HAP-1 (cell line): ENCODE data around the gene CTU2.

ENCODE experiments used
- DNase-seq, 2 experiments: peaks; one replicate each; pipeline ENCODE4 v3.0.0-alpha.2; 2016 to 2020; ENCODE audit warnings: low spot score in 2 of 2
- H3K27me3 ChIP-seq: fragments of 250-450 bp; sonication (Bioruptor Pico); 2 replicates; pipeline ENCODE4 v1.5.1; 2020; ENCODE audit warnings: low read depth, mild to moderate bottlenecking, moderate library complexity
- H3K36me3 ChIP-seq: fragments of 250-450 bp; sonication (Bioruptor Pico); replicated peaks from 2 replicates; pipeline ENCODE4 v1.5.1; 2020; ENCODE audit warnings: mild to moderate bottlenecking
- H3K4me1 ChIP-seq: fragments of 250-450 bp; sonication (Bioruptor Pico); 2 replicates; pipeline ENCODE4 v1.5.1; 2020; ENCODE audit warnings: mild to moderate bottlenecking
- H3K4me3 ChIP-seq: fragments of 250-450 bp; sonication (Bioruptor Pico); 2 replicates; pipeline ENCODE4 v1.5.1; 2020; ENCODE audit warnings: mild to moderate bottlenecking, moderate library complexity
- H3K9me3 ChIP-seq: fragments of 250-450 bp; sonication (Bioruptor Pico); 2 replicates; pipeline ENCODE4 v1.5.1; 2020; ENCODE audit warnings: mild to moderate bottlenecking, moderate library complexity
- in situ Hi-C: fragments of 300-500 bp; cut with MboI; formaldehyde crosslinking; loops from 3 replicates; pipeline ENCODE4 v1.14.3; 2020; ENCODE audit warnings: low sequenced_read_pairs, inconsistent platforms, mixed read lengths

The CTU2 gene

DNA sequence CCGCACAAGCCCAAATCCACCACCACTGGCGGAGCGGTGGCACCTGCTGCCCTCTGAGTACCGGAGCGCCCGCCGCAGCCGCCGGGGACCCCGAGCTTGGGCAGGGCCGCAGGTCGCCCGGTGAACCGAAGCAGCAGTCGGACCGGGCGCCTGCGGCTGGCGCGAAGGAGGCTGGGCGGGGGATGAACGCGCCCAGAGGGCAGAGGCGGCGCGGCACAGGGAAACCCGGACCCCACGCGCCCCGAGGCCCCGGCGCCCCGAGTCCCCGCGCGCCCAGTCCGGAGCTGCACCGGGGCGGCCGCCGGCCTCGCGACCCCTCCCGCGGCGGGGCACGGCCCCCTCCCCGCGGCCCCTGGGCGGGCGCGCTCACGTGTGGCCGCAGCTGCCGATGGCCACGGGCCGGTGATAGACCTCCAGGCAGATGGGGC, 488 bp upstream of the CTU2 start:
- DNase-seq = peak in 1 of 2 experiments; percentile 40
- Histone ChIP-seq H3K9me3 (no peaks in the 10 kb centered on the region), H3K4me1 (peaks cover 6% of the 10 kb centered on the region), H3K4me3 (peak overlapping the region; percentile 72), H3K36me3 (peaks cover 6% of the 10 kb centered on the region; the same call in 1 of the 2 replicates), H3K27me3 (no peaks in the 10 kb centered on the region)
- in situ Hi-C loops = no loop called here

GRCh38 chr16:88706965-88707826, 893 bp downstream of the CTU2 start:
- Histone ChIP-seq H3K4me3 (peak overlapping the region; percentile 72), H3K9me3 (no peaks in the 10 kb centered on the region), H3K27me3 (no peaks in the 10 kb centered on the region), H3K36me3 (peaks cover 6% of the 10 kb centered on the region; the same call in 1 of the 2 replicates), H3K4me1 (peaks cover 6% of the 10 kb centered on the region)
- no peak for DNase-seq
- in situ Hi-C loops = no loop called here

- no peaks in the 10 kb centered on the region for H3K9me3 ChIP-seq
- H3K4me1 ChIP-seq = peaks cover 6% of the 10 kb centered on the region
- H3K27me3 ChIP-seq = no peaks in the 10 kb centered on the region
- in situ Hi-C loops = no loop called here
- no peak for DNase-seq
- H3K4me3 ChIP-seq = no peak overlapping the region
- peaks cover 27% of the 10 kb centered on the region for H3K36me3 ChIP-seq
These were observed 4.3 kb downstream of the CTU2 start for GRCh38 chr16:88710556-88710955.

GRCh38 chr16:88711750-88712340, 5.5 kb downstream of the CTU2 start:
- Histone ChIP-seq H3K9me3 (no peaks in the 10 kb centered on the region), H3K4me3 (no peak overlapping the region), H3K36me3 (peaks cover 38% of the 10 kb centered on the region), H3K4me1 (peaks cover 6% of the 10 kb centered on the region), H3K27me3 (no peaks in the 10 kb centered on the region)
- no peak for DNase-seq
- in situ Hi-C loops = no loop called here

- H3K36me3 ChIP-seq = peaks cover 44% of the 10 kb centered on the region
- H3K9me3 ChIP-seq = no peaks in the 10 kb centered on the region
- H3K27me3 ChIP-seq = no peaks in the 10 kb centered on the region
- in situ Hi-C loops = no loop called here
- no peak for DNase-seq
- peaks cover under 1% of the 10 kb centered on the region for H3K4me1 ChIP-seq
- no peak overlapping the region for H3K4me3 ChIP-seq
These were observed 6.2 kb downstream of the CTU2 start for GRCh38 chr16:88712362-88712979.

DNA sequence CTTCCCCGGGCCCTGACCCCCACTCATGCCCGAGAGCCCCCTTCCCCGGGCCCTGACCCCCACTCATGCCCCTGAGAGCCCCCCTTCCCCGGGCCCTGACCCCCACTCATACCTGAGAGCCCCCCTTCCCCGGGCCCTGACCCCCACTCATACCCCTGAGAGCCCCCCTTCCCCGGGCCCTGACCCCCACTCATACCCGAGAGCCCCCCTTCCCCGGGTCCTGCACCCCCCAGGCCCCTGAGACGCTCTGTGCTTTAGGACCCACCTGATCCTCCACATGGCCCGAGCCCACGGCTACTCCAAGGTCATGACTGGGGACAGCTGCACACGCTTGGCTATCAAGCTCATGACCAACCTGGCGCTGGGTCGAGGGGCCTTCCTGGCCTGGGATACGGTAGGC, 6.8 kb downstream of the CTU2 start:
- Histone ChIP-seq H3K9me3 (no peaks in the 10 kb centered on the region), H3K4me3 (no peak overlapping the region), H3K4me1 (no peaks in the 10 kb centered on the region), H3K27me3 (no peaks in the 10 kb centered on the region), H3K36me3 (peaks cover 49% of the 10 kb centered on the region)
- in situ Hi-C loops = no loop called here
- DNase-seq = no peak

GRCh38 chr16:88713568-88714419, 7.5 kb downstream of the CTU2 start:
- Histone ChIP-seq H3K4me3 (no peak overlapping the region), H3K9me3 (no peaks in the 10 kb centered on the region), H3K27me3 (no peaks in the 10 kb centered on the region), H3K36me3 (peaks cover 53% of the 10 kb centered on the region), H3K4me1 (no peaks in the 10 kb centered on the region)
- no peak for DNase-seq
- in situ Hi-C loops = no loop called here

- H3K4me1 ChIP-seq = no peaks in the 10 kb centered on the region
- no peak for DNase-seq
- no peaks in the 10 kb centered on the region for H3K27me3 ChIP-seq
- peaks cover 62% of the 10 kb centered on the region for H3K36me3 ChIP-seq
- H3K9me3 ChIP-seq = no peaks in the 10 kb centered on the region
- in situ Hi-C loops = no loop called here
- H3K4me3 ChIP-seq = no peak overlapping the region
These were observed 8.4 kb downstream of the CTU2 start for GRCh38 chr16:88714420-88715302.

GRCh38 chr16:88715312-88716190, 9.2 kb downstream of the CTU2 start:
- no peak overlapping the region for H3K4me3 ChIP-seq
- H3K9me3 ChIP-seq = no peaks in the 10 kb centered on the region
- H3K4me1 ChIP-seq = no peaks in the 10 kb centered on the region
- no peak for DNase-seq
- no peaks in the 10 kb centered on the region for H3K27me3 ChIP-seq
- in situ Hi-C loops = no loop called here
- H3K36me3 ChIP-seq = peaks cover 68% of the 10 kb centered on the region

DNA sequence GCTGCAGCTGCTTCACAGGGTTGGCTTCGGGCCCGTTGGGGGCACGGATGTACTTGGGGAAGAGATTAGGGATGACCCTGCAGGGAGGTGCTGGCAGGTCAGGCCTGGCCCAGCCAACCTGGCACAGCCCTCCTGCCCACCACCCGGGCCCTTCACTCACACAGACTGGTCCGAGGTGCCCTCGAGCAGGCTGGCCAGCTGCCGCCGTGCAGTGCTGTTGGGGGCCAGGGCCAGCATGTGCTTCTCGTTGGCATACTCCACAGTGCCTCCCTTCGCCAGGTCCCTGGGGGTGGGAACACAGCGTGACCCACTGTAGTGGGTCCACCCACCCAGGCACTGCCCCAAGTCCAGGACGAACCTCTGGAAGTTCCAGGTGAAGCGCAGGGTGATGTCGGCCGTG, 9.9 kb downstream of the CTU2 start:
- Histone ChIP-seq H3K9me3 (no peaks in the 10 kb centered on the region), H3K27me3 (no peaks in the 10 kb centered on the region), H3K4me3 (no peak overlapping the region), H3K36me3 (peaks cover 74% of the 10 kb centered on the region), H3K4me1 (no peaks in the 10 kb centered on the region)
- in situ Hi-C loops = no loop called here
- no peak for DNase-seq

- in situ Hi-C loops = no loop called here
- H3K36me3 ChIP-seq = peaks cover 78% of the 10 kb centered on the region
- H3K4me1 ChIP-seq = no peaks in the 10 kb centered on the region
These were observed 10.3 kb downstream of the CTU2 start for GRCh38 chr16:88716601-88717001.

GRCh38 chr16:88718178-88718577, 11.9 kb downstream of the CTU2 start:
- H3K36me3 ChIP-seq = peaks cover 91% of the 10 kb centered on the region
- in situ Hi-C loops = no loop called here

More at GRCh38 chr16:88716601-88717001, 10.3 kb downstream of the CTU2 start:
- DNase-seq = no peak
- H3K9me3 ChIP-seq = no peaks in the 10 kb centered on the region
- H3K4me3 ChIP-seq = no peak overlapping the region
- no peaks in the 10 kb centered on the region for H3K27me3 ChIP-seq

More at GRCh38 chr16:88718178-88718577, 11.9 kb downstream of the CTU2 start:
- no peaks in the 10 kb centered on the region for H3K4me1 ChIP-seq
- DNase-seq = no peak
- no peak overlapping the region for H3K4me3 ChIP-seq
- H3K27me3 ChIP-seq = no peaks in the 10 kb centered on the region
- H3K9me3 ChIP-seq = no peaks in the 10 kb centered on the region
